PC-3 (cell line): ENCODE data around the gene GDPD5. TPM values are rescaled to one million over a fixed set of nuclear protein-coding genes. Genes with fewer than 3 reads are reported as not detected.

Experiments
- ATAC-seq: fragments of 200-7000 bp; cut with Tn5 transposase; 2 replicates; pipeline ENCODE4 v1.9.1; 2020; ENCODE audit warnings: mild to moderate bottlenecking, moderate library complexity
- BruUV-seq: library from RNA; stranded (reverse); fragments of 400-500 nt; replicated peaks from 2 replicates; lab custom pipeline; 2021; lab: Mats Ljungman, UMichigan
- CTCF ChIA-PET: fragments of 300-600 bp; sonication (Branson Sonifier 250); formaldehyde crosslinking; loops from one replicate; lab custom pipeline; 2022; ENCODE audit warnings: antibody characterized with exemption; lab: Charles Lee
- POLR2A ChIA-PET: fragments of 300-600 bp; sonication (Branson Sonifier 250); formaldehyde crosslinking; loops from one replicate; lab custom pipeline; 2022; ENCODE audit warnings: antibody characterized with exemption; ENCODE audit not compliant: unreplicated experiment; lab: Charles Lee
- DNase-seq: peaks from one replicate; pipeline ENCODE4 v3.0.0-alpha.2; 2015
- H2AFZ ChIP-seq: fragments of 300-600 bp; sonication (generic); 2 replicates; pipeline ENCODE4 v1.6.0; 2016; ENCODE audit warnings: antibody characterized with exemption, low read length
- H3F3A ChIP-seq: fragments of 300-600 bp; sonication (generic); one replicate; pipeline ENCODE4 v1.6.0; 2017; ENCODE audit warnings: antibody characterized with exemption, low read length, control low read depth, mild to moderate bottlenecking; ENCODE audit not compliant: unreplicated experiment
- H3K27ac ChIP-seq: fragments of 300-600 bp; sonication (generic); 2 replicates; pipeline ENCODE4 v1.5.1; 2016; ENCODE audit warnings: mild to moderate bottlenecking, low read length
- H3K27me3 ChIP-seq: fragments of 300-600 bp; sonication (generic); 2 replicates; pipeline ENCODE4 v1.6.1; 2016; ENCODE audit warnings: low read length, mixed read lengths
- H3K36me3 ChIP-seq: fragments of 300-600 bp; sonication (generic); 2 replicates; pipeline ENCODE4 v1.6.1; 2016; ENCODE audit warnings: low read depth, mixed run types, low read length, mixed read lengths
- H3K4me1 ChIP-seq: fragments of 300-600 bp; sonication (generic); 2 replicates; pipeline ENCODE4 v1.5.1; 2016; ENCODE audit warnings: low read length; ENCODE audit not compliant: insufficient read depth
- H3K4me2 ChIP-seq: fragments of 300-600 bp; sonication (generic); 2 replicates; pipeline ENCODE4 v1.6.0; 2016; ENCODE audit warnings: low read length
- H3K4me3 ChIP-seq: fragments of 300-600 bp; sonication (generic); 2 replicates; pipeline ENCODE4 v1.5.1; 2016; ENCODE audit warnings: mild to moderate bottlenecking, low read length, mixed read lengths
- H3K79me2 ChIP-seq: fragments of 300-600 bp; sonication (generic); 2 replicates; pipeline ENCODE4 v1.6.1; 2017; ENCODE audit warnings: low read length, mixed read lengths
- H3K9ac ChIP-seq: fragments of 300-600 bp; sonication (generic); 2 replicates; pipeline ENCODE4 v1.6.0; 2016; ENCODE audit warnings: mild to moderate bottlenecking, low read length
- H3K9me2 ChIP-seq: fragments of 300-600 bp; sonication (generic); replicated peaks from 2 replicates; pipeline ENCODE4 v1.6.1; 2016; ENCODE audit warnings: mixed run types, low read length, mixed read lengths
- H3K9me3 ChIP-seq: fragments of 300-600 bp; sonication (generic); 2 replicates; pipeline ENCODE4 v1.6.1; 2016; ENCODE audit warnings: low read length, mixed read lengths
- H4K20me1 ChIP-seq: fragments of 300-600 bp; sonication (generic); 2 replicates; pipeline ENCODE4 v1.6.1; 2016; ENCODE audit warnings: low read length, mixed read lengths
- CTCF ChIP-seq: fragments of 300-600 bp; sonication (generic); conservative IDR thresholded peaks from 2 replicates; pipeline ENCODE4 v1.5.1; 2017; ENCODE audit warnings: antibody characterized with exemption, low read depth, mild to moderate bottlenecking, low read length
- EZH2 ChIP-seq: fragments of 300-600 bp; sonication (generic); IDR thresholded peaks from one replicate; pipeline ENCODE4 v1.6.1; 2017; ENCODE audit warnings: antibody characterized with exemption, mild to moderate bottlenecking, low read length; ENCODE audit not compliant: unreplicated experiment
- EZH2phosphoT487 ChIP-seq: fragments of 300-600 bp; sonication (generic); IDR thresholded peaks from 2 replicates; pipeline ENCODE4 v1.6.1; 2018; ENCODE audit warnings: mild to moderate bottlenecking, antibody characterized with exemption, low read length, borderline replicate concordance
- intact Hi-C: fragments of 100-400 bp; cut with micrococcal nuclease; formaldehyde crosslinking; loops from 2 replicates; pipeline ENCODE4 v1.9.0; 2023
- total RNA-seq: library from RNA; depleted of rRNA; stranded (reverse); fragments of >200 nt; gene quantifications from 2 replicates; pipeline ENCODE4 v1.2.3, GENCODE V29; 2014

Gene GDPD5
- total RNA-seq, 1 experiment from 2014 or later, result 21.4 TPM

DNA sequence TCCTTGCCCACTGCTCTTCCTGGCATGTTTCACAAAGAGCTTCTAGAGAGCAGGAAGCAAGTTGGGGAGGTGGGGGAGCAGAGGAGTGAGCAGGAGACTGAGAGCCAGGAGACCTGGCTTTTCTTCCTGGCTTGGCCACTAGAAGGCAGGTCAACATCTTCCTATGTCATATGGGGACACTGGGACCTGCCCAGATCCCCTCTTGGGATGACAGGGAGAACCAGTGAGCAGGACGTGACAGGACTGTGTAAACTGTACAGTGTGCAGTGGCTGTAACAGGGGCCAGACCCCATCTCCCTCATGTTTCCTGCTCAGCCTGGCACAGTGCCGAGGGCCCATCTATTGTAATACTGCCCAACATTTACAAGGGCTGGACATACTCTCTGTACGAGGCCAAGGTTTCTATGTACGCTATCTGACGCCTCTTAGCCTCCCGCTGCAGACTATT lies 29.4 kb downstream of the GDPD5 start:
- TF ChIP-seq EZH2phosphoT487, result no peak
- peak; percentile 48 for TF ChIP-seq CTCF
- no peak for TF ChIP-seq EZH2
- Histone ChIP-seq H3K9me2 (no peaks in the 10 kb centered on the region), H2AFZ (no peak overlapping the region), H3K36me3 (no peaks in the 10 kb centered on the region), H4K20me1 (no peaks in the 10 kb centered on the region), H3K79me2 (no peaks in the 10 kb centered on the region), H3F3A (peaks cover 3% of the 10 kb centered on the region), H3K4me2 (no peak overlapping the region), H3K9ac (no peak overlapping the region), H3K9me3 (no peaks in the 10 kb centered on the region), H3K4me1 (peaks cover 53% of the 10 kb centered on the region), H3K4me3 (no peak overlapping the region), H3K27me3 (no peaks in the 10 kb centered on the region), H3K27ac (peak overlapping the region; percentile 13; the same call in 1 of the 2 replicates)
- DNase-seq, result peak; percentile 25
- ChIA-PET CTCF (interaction anchor here (0.6 kb wide), 1 partner anchor 144 kb away, joined by 4 read pairs; no protein-coding TSS in a partner anchor), POLR2A (no interaction called here)
- intact Hi-C loops, result loop anchor here (5.0 kb wide), 2 partner anchors 36 to 49 kb away; no protein-coding TSS in a partner anchor
- ATAC-seq, result peak; percentile 16
- BruUV-seq, result no TSS peak

DNA sequence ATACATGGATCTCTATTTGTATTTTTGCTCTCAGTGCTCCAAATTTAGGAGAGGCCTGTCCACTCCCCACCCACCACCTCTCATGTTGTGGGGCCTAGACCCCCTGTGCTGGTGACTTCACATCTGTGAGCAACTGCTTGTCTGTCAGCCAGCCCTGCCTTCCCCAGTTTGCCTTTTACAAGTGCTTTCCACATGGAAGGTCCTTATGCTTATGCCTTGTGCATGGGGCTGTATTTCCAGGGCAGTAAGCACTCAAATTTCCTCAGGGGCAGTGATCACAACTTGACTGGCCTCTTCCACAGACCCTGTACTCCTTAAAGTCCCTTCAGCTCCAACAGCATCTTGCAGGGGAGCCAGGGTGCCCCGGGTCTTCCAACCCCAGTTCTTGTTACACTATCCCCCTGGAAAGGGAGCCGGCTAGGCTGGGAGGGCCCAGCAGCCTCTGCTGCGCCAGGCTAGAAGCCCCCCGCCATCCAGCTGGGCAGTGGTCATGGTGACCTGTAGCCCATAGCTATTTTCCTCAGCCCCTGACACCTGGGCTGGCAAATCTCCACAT lies 29.9 kb downstream of the GDPD5 start:
- no peaks in the 10 kb centered on the region for H3K36me3 ChIP-seq
- peak; percentile 17 for ATAC-seq
- H3K4me3 ChIP-seq, result no peak overlapping the region
- POLR2A ChIA-PET, result no interaction called here
- no peaks in the 10 kb centered on the region for H3K79me2 ChIP-seq
- DNase-seq, result no peak
- H3K4me2 ChIP-seq, result 0 out of 2 replicates have a peak overlapping the region, but pooled peaks have one; percentile 13
- TF ChIP-seq CTCF, result no peak
- no peak for TF ChIP-seq EZH2phosphoT487
- TF ChIP-seq EZH2, result no peak
- intact Hi-C loops, result loop anchor here (5.0 kb wide), 2 partner anchors 36 to 49 kb away; no protein-coding TSS in a partner anchor
- peaks cover 6% of the 10 kb centered on the region for H3F3A ChIP-seq
- no peaks in the 10 kb centered on the region for H3K9me3 ChIP-seq
- BruUV-seq, result no TSS peak
- H3K9me2 ChIP-seq, result no peaks in the 10 kb centered on the region
- H4K20me1 ChIP-seq, result no peaks in the 10 kb centered on the region
- no peaks in the 10 kb centered on the region for H3K27me3 ChIP-seq
- H3K4me1 ChIP-seq, result peaks cover 55% of the 10 kb centered on the region
- CTCF ChIA-PET, result no interaction called here
- H3K27ac ChIP-seq, result peak overlapping the region; percentile 13
- no peak overlapping the region for H3K9ac ChIP-seq
- no peak overlapping the region for H2AFZ ChIP-seq

- ATAC-seq (no peak), DNase-seq (no peak)
- Histone ChIP-seq H3K4me3 (no peak overlapping the region), H3K9ac (no peak overlapping the region), H3K27ac (no peak overlapping the region), H4K20me1 (no peaks in the 10 kb centered on the region), H3K36me3 (no peaks in the 10 kb centered on the region), H3K4me1 (peaks cover 46% of the 10 kb centered on the region), H3K27me3 (no peaks in the 10 kb centered on the region), H3K79me2 (no peaks in the 10 kb centered on the region), H3F3A (peaks cover 6% of the 10 kb centered on the region), H3K9me2 (no peaks in the 10 kb centered on the region), H2AFZ (no peak overlapping the region), H3K9me3 (no peaks in the 10 kb centered on the region), H3K4me2 (no peak overlapping the region)
- ChIA-PET POLR2A (no interaction called here), CTCF (interaction anchor here (0.7 to 1.1 kb wide), 2 partner anchors 37 to 132 kb away, joined by 3 to 4 read pairs; no protein-coding TSS in a partner anchor)
- no TSS peak for BruUV-seq
- TF ChIP-seq CTCF (no peak), EZH2phosphoT487 (no peak), EZH2 (no peak)
- intact Hi-C loops, result no loop called here
Observed at GRCh38 chr11:75493626-75494025, 32.1 kb downstream of the GDPD5 start.
